ENCODE measurements around the gene ERC1. TPM values are rescaled to one million over a fixed set of nuclear protein-coding genes. Genes with fewer than 3 reads are reported as not detected.

Gene ERC1
- total and polyA plus RNA-seq, 2 of the 4 experiments (the other 2 are of a cell fraction), result 11.6 to 25.6 TPM

GRCh38 chr12:981176-981828 is 9.7 kb upstream of the ERC1 start:
- Histone ChIP-seq H3K4me2 (ENCODE audit: low read depth, low read length) (no peak overlapping the region), H3K14ac (replicated peaks; ENCODE audit: low read depth, low read length) (no peak overlapping the region), H3K27ac (ENCODE audit: insufficient read depth, low read length) (no peak overlapping the region), H2AFZ (replicated peaks; ENCODE audit: low read length, poor library complexity) (no peak overlapping the region), H2BK20ac (ENCODE audit: low read depth, low read length) (no peak overlapping the region), H3K9ac (ENCODE audit: low read depth, low read length) (no peak overlapping the region), H3K18ac (ENCODE audit: low read depth, low read length) (no peak overlapping the region), H2BK15ac (ENCODE audit: low read depth, low read length) (no peak overlapping the region), H3K9me1 (ENCODE audit: insufficient read depth, low read length) (no peaks in the 10 kb centered on the region; the same call in 1 of the 2 replicates), H4K20me1 (ENCODE audit: insufficient read depth, low read length) (no peaks in the 10 kb centered on the region), H4K91ac (ENCODE audit: insufficient read depth, low read depth, low read length) (no peak overlapping the region), H3K23ac (ENCODE audit: low read depth, low read length) (no peak overlapping the region), H3K79me1 (ENCODE audit: low read depth in 1 of 2, low read length in 2 of 2) (no peaks in the 10 kb centered on the region), H3K4ac (ENCODE audit: low read depth, low read length) (no peak overlapping the region), H3K9me3 (ENCODE audit: control insufficient read depth, insufficient read depth, low read length) (no peaks in the 10 kb centered on the region), H2AK5ac (ENCODE audit: low read depth, low read length) (no peak overlapping the region), H3K27me3 (ENCODE audit: control insufficient read depth, insufficient read depth, low read length) (no peaks in the 10 kb centered on the region), H4K5ac (ENCODE audit: low read depth, low read length) (no peak overlapping the region), H2BK120ac (ENCODE audit: low read depth, low read length) (no peak overlapping the region), H3K36me3 (ENCODE audit: control insufficient read depth, insufficient read depth, low read length) (no peaks in the 10 kb centered on the region), H3K4me1 (ENCODE audit: control insufficient read depth, insufficient read depth, low read length) (peaks cover 5% of the 10 kb centered on the region), H3K4me3 (ENCODE audit: insufficient read depth, low read depth, low read length) (no peak overlapping the region), H2BK5ac (ENCODE audit: low read depth, low read length, poor library complexity, severe bottlenecking) (no peak overlapping the region), H4K8ac (ENCODE audit: low read depth in 2 of 2, low read length in 2 of 2) (no peak overlapping the region), H2AK9ac (replicated peaks; ENCODE audit: low read depth, low read length, poor library complexity) (no peak overlapping the region), H3K56ac (ENCODE audit: extremely low read depth, insufficient read depth, low read length) (no peak overlapping the region)
- CTCF ChIA-PET, result no interaction called here
- ATAC-seq (ENCODE audit: low read depth) (no peak), DNase-seq (no peak)
- POLR2A ChIA-PET (ENCODE audit: unreplicated experiment), result no interaction called here
- no CpG with 5 or more reads among the region's 8 CpGs for WGBS, 2 experiments (ENCODE audit: extremely low coverage in 2 of 2, insufficient read length in 1 of 2)
- intact Hi-C loops (cut with micrococcal nuclease) (no loop called here), dilution Hi-C loops (cut with HindIII; ENCODE audit: low sequenced_read_pairs, unreplicated experiment) (no loop called here), in situ Hi-C loops (cut with MboI; ENCODE audit: low sequenced_read_pairs) (no loop called here)
- BruUV-seq (replicated peaks), result no TSS peak
- TF ChIP-seq USF2 (IDR thresholded peaks at IDR 0.05; ENCODE audit: low read depth, low read length) (no peak), FOS (IDR thresholded peaks at IDR 0.05; ENCODE audit: low read depth, low read length) (no peak), CHD1 (IDR thresholded peaks at IDR 0.05; ENCODE audit: low read depth, low read length) (no peak), RAD21 (IDR thresholded peaks at IDR 0.05; ENCODE audit: low read length) (no peak), RFX5 (IDR thresholded peaks at IDR 0.05; ENCODE audit: low read depth, low read length) (no peak), SMC3 (IDR thresholded peaks at IDR 0.05; ENCODE audit: low read depth, low read length) (no peak)
